ENCODE results near the gene CDC42BPG.

Gene CDC42BPG

GRCh38 chr11:64801158-64801464 is 43.3 kb downstream of the CDC42BPG start:
- Histone ChIP-seq H3K4me1 (ENCODE audit: low read length) (peaks cover 19% of the 10 kb centered on the region), H3K4me2 (ENCODE audit: low read length) (0 out of 2 replicates have a peak overlapping the region, but pooled peaks have one; percentile 99), H3K4me3 (ENCODE audit: low read length) (no peak overlapping the region), H3K9ac (ENCODE audit: low read length) (no peak overlapping the region), H2AFZ (ENCODE audit: low read depth, low read length) (no peak overlapping the region), H3K9me3 (ENCODE audit: insufficient read depth, low read length) (no peaks in the 10 kb centered on the region), H3K27me3 (ENCODE audit: low read depth, low read length) (no peaks in the 10 kb centered on the region), H4K20me1 (ENCODE audit: insufficient read depth, low read length) (no peaks in the 10 kb centered on the region), H3K36me3 (replicated peaks; ENCODE audit: low read depth, low read length) (peaks cover 40% of the 10 kb centered on the region), H3K79me2 (ENCODE audit: low read length) (peaks cover 16% of the 10 kb centered on the region), H3K27ac (ENCODE audit: low read length) (no peak overlapping the region)
- TF ChIP-seq EZH2phosphoT487 (IDR thresholded peaks at IDR 0.05; ENCODE audit: low read depth): no peak
- no peak for TF ChIP-seq CTCF (IDR thresholded peaks at IDR 0.05; ENCODE audit: low read depth, low read length)

DNA sequence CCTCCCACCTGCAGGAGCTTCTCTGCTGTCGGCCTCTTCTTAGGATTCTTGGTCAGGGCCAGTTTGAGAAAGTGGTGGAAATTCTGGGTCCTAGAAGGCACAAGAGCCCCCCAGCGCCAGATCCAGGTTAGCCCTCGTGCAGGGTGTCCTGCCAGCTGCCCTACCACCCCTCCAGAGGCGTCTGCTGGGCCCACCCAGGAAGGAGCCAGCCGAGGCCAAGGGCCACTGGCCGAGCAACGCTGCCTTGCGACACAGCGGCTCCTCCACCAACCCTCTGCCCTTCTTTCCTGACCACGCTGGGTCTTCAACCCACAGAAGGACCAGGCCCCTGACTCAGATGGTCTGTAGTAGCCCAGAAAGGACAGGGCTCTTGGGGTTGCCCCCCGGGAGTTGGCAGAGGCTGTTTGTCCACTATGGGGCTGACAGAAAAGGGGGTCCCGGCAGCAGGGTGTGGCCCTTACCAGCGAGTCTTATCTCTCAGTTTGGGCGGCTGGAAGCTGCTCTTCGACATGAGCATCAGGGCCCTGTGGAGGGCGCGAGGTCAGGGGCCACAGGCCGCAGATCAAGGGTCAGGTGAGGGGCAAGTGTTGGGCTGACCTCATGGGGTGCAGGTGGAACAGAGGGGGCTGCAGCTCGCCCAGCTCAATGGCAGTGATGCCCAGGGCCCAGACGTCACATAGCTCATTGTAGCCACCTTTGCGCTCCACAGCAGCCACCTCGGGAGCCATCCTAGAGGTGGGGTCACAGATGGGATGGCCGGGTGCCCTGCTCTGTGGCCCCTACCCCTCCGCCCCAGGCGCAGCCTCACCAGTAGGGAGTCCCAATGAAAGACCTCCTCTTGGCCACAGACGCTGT is 43.9 kb downstream of the CDC42BPG start:
- Histone ChIP-seq H4K20me1 (ENCODE audit: insufficient read depth, low read length) (no peaks in the 10 kb centered on the region), H3K27ac (ENCODE audit: low read length) (no peak overlapping the region), H3K79me2 (ENCODE audit: low read length) (peaks cover 16% of the 10 kb centered on the region), H3K4me1 (ENCODE audit: low read length) (peaks cover 19% of the 10 kb centered on the region), H3K27me3 (ENCODE audit: low read depth, low read length) (no peaks in the 10 kb centered on the region), H3K9me3 (ENCODE audit: insufficient read depth, low read length) (no peaks in the 10 kb centered on the region), H3K4me2 (ENCODE audit: low read length) (no peak overlapping the region), H3K36me3 (replicated peaks; ENCODE audit: low read depth, low read length) (peaks cover 45% of the 10 kb centered on the region), H3K4me3 (ENCODE audit: low read length) (no peak overlapping the region), H2AFZ (ENCODE audit: low read depth, low read length) (no peak overlapping the region), H3K9ac (ENCODE audit: low read length) (no peak overlapping the region)
- TF ChIP-seq CTCF (IDR thresholded peaks at IDR 0.05; ENCODE audit: low read depth, low read length): no peak
- no peak for TF ChIP-seq EZH2phosphoT487 (IDR thresholded peaks at IDR 0.05; ENCODE audit: low read depth)

- TF ChIP-seq CTCF (IDR thresholded peaks at IDR 0.05; ENCODE audit: low read depth, low read length) (no peak), EZH2phosphoT487 (IDR thresholded peaks at IDR 0.05; ENCODE audit: low read depth) (no peak)
- Histone ChIP-seq H3K27ac (ENCODE audit: low read length) (no peak overlapping the region), H3K4me1 (ENCODE audit: low read length) (peaks cover 19% of the 10 kb centered on the region), H3K9me3 (ENCODE audit: insufficient read depth, low read length) (no peaks in the 10 kb centered on the region), H3K36me3 (replicated peaks; ENCODE audit: low read depth, low read length) (peaks cover 44% of the 10 kb centered on the region), H3K9ac (ENCODE audit: low read length) (no peak overlapping the region), H3K79me2 (ENCODE audit: low read length) (peaks cover 16% of the 10 kb centered on the region), H4K20me1 (ENCODE audit: insufficient read depth, low read length) (no peaks in the 10 kb centered on the region), H2AFZ (ENCODE audit: low read depth, low read length) (no peak overlapping the region), H3K27me3 (ENCODE audit: low read depth, low read length) (no peaks in the 10 kb centered on the region), H3K4me3 (ENCODE audit: low read length) (no peak overlapping the region), H3K4me2 (ENCODE audit: low read length) (no peak overlapping the region)
These were observed 44.7 kb downstream of the CDC42BPG start for GRCh38 chr11:64799623-64800302.

DNA sequence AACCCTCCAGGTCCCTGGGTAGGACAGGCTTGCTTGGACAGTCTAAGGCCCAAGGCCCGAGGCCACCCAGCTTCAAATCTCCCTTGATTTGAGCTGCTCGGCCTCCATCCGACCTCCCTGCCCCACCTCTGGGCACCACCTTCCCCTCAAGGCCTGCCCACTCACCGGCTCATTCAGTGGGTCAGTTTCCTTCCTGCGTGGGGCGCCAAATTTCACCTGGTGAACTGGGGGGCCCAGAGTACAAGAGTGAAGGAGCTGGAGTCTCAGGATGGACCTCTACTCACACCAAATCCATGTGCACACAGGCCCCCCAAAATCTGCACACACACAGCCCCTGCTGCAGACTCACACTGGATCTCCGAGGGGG is 45.2 kb downstream of the CDC42BPG start:
- H3K36me3 ChIP-seq (replicated peaks; ENCODE audit: low read depth, low read length): peaks cover 40% of the 10 kb centered on the region
- no peaks in the 10 kb centered on the region for H3K27me3 ChIP-seq (ENCODE audit: low read depth, low read length)
- no peak overlapping the region for H3K4me2 ChIP-seq (ENCODE audit: low read length)
- no peaks in the 10 kb centered on the region for H3K9me3 ChIP-seq (ENCODE audit: insufficient read depth, low read length)
- no peak overlapping the region for H3K9ac ChIP-seq (ENCODE audit: low read length)
- peaks cover 16% of the 10 kb centered on the region for H3K79me2 ChIP-seq (ENCODE audit: low read length)
- TF ChIP-seq EZH2phosphoT487 (IDR thresholded peaks at IDR 0.05; ENCODE audit: low read depth): no peak
- no peak for TF ChIP-seq CTCF (IDR thresholded peaks at IDR 0.05; ENCODE audit: low read depth, low read length)
- H3K4me3 ChIP-seq (ENCODE audit: low read length): no peak overlapping the region
- no peak overlapping the region for H3K27ac ChIP-seq (ENCODE audit: low read length)
- H4K20me1 ChIP-seq (ENCODE audit: insufficient read depth, low read length): no peaks in the 10 kb centered on the region
- H3K4me1 ChIP-seq (ENCODE audit: low read length): peaks cover 19% of the 10 kb centered on the region
- no peak overlapping the region for H2AFZ ChIP-seq (ENCODE audit: low read depth, low read length)

Data from OCI-LY3 (cell line).